ENCODE results near the gene INF2.

DNA sequence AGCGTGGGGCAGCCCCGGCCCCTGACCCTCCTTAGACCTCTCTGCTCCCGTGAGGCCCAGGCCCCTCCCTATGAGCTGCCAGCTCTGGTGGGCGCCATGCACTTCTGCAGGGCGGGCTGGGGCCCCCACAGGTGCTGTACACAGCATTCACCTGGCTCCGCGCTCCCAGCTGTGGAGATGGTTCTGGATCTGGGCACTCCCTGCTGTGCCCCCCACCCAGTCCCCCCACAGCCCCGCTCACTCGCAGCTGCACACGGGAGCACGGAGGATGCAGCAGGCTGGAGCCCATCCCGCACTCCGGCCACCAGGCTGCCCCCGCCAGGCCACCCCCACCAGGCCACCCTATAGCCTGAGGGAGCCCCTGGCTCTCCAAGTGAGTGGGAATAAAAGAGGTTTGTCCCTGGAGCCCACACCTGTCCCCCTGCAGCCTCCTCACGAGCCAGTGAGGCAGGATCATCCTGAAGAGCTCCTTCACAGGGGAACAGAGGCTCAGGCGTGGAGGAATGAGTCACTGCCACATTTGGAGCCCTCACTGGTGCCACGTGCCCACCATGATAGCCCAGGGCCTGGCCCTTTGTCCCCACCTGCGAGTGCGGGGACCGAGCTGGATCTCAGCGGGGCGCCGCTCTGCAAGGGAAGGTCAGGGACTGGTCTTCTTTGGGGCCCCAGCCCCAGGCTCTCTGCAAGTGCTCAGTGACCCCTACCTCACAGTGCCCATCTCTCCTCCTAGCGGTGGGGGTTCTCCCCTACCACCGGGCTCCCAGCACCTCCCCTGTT is 36.5 kb downstream of the INF2 start:
- TF ChIP-seq, protein P1, sequence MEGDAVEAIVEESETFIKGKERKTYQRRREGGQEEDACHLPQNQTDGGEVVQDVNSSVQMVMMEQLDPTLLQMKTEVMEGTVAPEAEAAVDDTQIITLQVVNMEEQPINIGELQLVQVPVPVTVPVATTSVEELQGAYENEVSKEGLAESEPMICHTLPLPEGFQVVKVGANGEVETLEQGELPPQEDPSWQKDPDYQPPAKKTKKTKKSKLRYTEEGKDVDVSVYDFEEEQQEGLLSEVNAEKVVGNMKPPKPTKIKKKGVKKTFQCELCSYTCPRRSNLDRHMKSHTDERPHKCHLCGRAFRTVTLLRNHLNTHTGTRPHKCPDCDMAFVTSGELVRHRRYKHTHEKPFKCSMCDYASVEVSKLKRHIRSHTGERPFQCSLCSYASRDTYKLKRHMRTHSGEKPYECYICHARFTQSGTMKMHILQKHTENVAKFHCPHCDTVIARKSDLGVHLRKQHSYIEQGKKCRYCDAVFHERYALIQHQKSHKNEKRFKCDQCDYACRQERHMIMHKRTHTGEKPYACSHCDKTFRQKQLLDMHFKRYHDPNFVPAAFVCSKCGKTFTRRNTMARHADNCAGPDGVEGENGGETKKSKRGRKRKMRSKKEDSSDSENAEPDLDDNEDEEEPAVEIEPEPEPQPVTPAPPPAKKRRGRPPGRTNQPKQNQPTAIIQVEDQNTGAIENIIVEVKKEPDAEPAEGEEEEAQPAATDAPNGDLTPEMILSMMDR (conservative IDR thresholded peaks at IDR 0.05 in 1 of 2, IDR thresholded peaks at IDR 0.05 in 1 of 2; ENCODE audit: extremely low read depth in 1 of 2, insufficient read depth in 1 of 2, low read depth in 1 of 2, low read length in 2 of 2): no peak
- TF ChIP-seq EZH2 (IDR thresholded peaks at IDR 0.05; ENCODE audit: borderline replicate concordance, low read length): no peak

All from mammary epithelial cell (primary cell).